CD4-positive, alpha-beta T cell (primary cell): ENCODE data around the gene PARP12. TPM values are rescaled to one million over a fixed set of nuclear protein-coding genes. Genes with fewer than 3 reads are reported as not detected.

Experiments used
- ATAC-seq: fragments of 200-7000 bp; cut with Tn5 transposase; one replicate; pipeline ENCODE4 v1.10.0; 2022; ENCODE audit warnings: mild to moderate bottlenecking; ENCODE audit not compliant: poor library complexity
- CTCF ChIA-PET: fragments of 350-600 bp; sonication (Branson Sonifier 250); formaldehyde crosslinking; loops from one replicate; lab custom pipeline; 2021; ENCODE audit warnings: antibody characterized with exemption, inconsistent platforms; lab: Charles Lee
- POLR2A ChIA-PET: fragments of 350-600 bp; sonication (Branson Sonifier 250); formaldehyde crosslinking; loops from one replicate; lab custom pipeline; 2021; ENCODE audit warnings: antibody characterized with exemption, inconsistent platforms; lab: Charles Lee
- DNase-seq, 14 experiments: peaks; one replicate each; pipeline ENCODE4 v3.0.0-alpha.2; 2013 to 2020; ENCODE audit warnings: mixed read lengths in 2 of 14
- H3K27ac ChIP-seq, 2 donors: one replicate each; pipeline versions ENCODE4 v1.5.1 to v1.7.0; 2013; ENCODE audit warnings: low read length in 2 of 2, low read depth in 1 of 2, mild to moderate bottlenecking in 1 of 2
- H3K27me3 ChIP-seq, 2 experiments: 1 replicate in 1 of 2; 2 replicates in 1 of 2; pipeline versions ENCODE4 v1.6.1 to v1.7.0; 2013; ENCODE audit warnings: low read length in 2 of 2, control low read depth in 1 of 2, mild to moderate bottlenecking in 1 of 2, moderate library complexity in 1 of 2; ENCODE audit not compliant: insufficient read depth in 2 of 2, control insufficient read depth in 1 of 2
- H3K36me3 ChIP-seq: one replicate; pipeline ENCODE4 v1.6.1; 2013; ENCODE audit warnings: low read length, control low read depth; ENCODE audit not compliant: insufficient read depth
- H3K4me1 ChIP-seq: one replicate; pipeline ENCODE4 v1.6.1; 2013; ENCODE audit warnings: low read length, control low read depth; ENCODE audit not compliant: insufficient read depth
- H3K4me3 ChIP-seq: one replicate; pipeline ENCODE4 v1.5.1; 2013; ENCODE audit warnings: mild to moderate bottlenecking, low read length, moderate library complexity
- H3K9me3 ChIP-seq, 2 experiments: 1 replicate in 1 of 2; 2 replicates in 1 of 2; pipeline versions ENCODE4 v1.6.1 to v1.7.0; 2013; ENCODE audit warnings: low read length in 2 of 2, mild to moderate bottlenecking in 2 of 2, control low read depth in 1 of 2, moderate library complexity in 1 of 2; ENCODE audit not compliant: control insufficient read depth in 1 of 2, insufficient read depth in 1 of 2
- H3K27ac Mint-ChIP-seq: one replicate; pipeline ENCODE4 v1.8.0; 2020; ENCODE audit warnings: mixed read lengths
- H3K27me3 Mint-ChIP-seq: one replicate; pipeline ENCODE4 v1.8.0; 2021; ENCODE audit warnings: mixed read lengths
- H3K36me3 Mint-ChIP-seq: one replicate; pipeline ENCODE4 v1.8.0; 2021; ENCODE audit warnings: low read depth, mixed read lengths
- H3K4me1 Mint-ChIP-seq: one replicate; pipeline ENCODE4 v1.8.0; 2021; ENCODE audit warnings: low read depth, mixed read lengths
- H3K4me3 Mint-ChIP-seq: one replicate; pipeline ENCODE4 v1.8.0; 2020; ENCODE audit warnings: mild to moderate bottlenecking, mixed read lengths
- H3K9me3 Mint-ChIP-seq: one replicate; pipeline ENCODE4 v1.8.0; 2020; ENCODE audit warnings: mixed read lengths
- intact Hi-C, 2 experiments: fragments of 100-400 bp; cut with DNase I in 1 of 2; cut with micrococcal nuclease in 1 of 2; formaldehyde crosslinking; loops; one replicate each; pipeline versions ENCODE4 v1.15.1 to v1.9.0; 2023 to 2025; cut with DNase I, micrococcal nuclease
- total RNA-seq, 174 experiments: library from RNA in 2 of 174; stranded (reverse) in 2 of 174; gene quantifications; one replicate each; pipeline ENCODE4 v1.2.3 and lab custom pipeline; 2021 to 2026
- TF ChIP-seq, protein P1 (sequence below): fragments of 200-600 bp; IDR thresholded peaks from one replicate; pipeline ENCODE4 v1.8.0; 2022; ENCODE audit warnings: antibody characterized with exemption, mild to moderate bottlenecking

The PARP12 gene
- total RNA-seq, 2 experiments from 2014 or later, result 76.7 to 78.5 TPM

DNA sequence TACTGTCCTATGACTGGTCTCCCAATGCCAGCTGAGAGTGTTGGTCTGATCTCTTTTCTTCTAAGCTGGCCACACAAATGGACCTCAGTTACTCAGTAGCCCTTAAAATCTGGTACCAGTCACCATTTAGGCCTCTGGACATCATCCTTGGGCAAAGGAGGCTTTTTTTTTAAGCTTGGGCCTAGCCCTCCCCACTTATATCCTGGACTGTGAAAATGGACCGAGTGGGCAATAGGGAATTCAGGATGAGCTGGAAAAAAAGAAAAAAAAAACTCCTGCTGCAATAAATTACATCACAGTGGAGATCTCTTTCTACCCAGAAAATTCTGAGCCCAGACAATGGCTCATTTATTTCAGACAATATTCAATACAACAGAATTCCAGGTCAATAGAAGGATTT, 68.4 kb downstream of the PARP12 start:
- Mint-ChIP-seq H3K27me3 (no peaks in the 10 kb centered on the region), H3K4me1 (no peaks in the 10 kb centered on the region), H3K36me3 (no peaks in the 10 kb centered on the region), H3K9me3 (no peaks in the 10 kb centered on the region), H3K4me3 (no peak overlapping the region), H3K27ac (no peak overlapping the region)
- POLR2A ChIA-PET, result interaction anchor here (0.5 kb wide), 1 partner anchor 211 kb away, joined by 3 read pairs; no protein-coding TSS in a partner anchor
- intact Hi-C loops, result no loop called here
- H3K36me3 ChIP-seq, result no peaks in the 10 kb centered on the region
- no peaks in the 10 kb centered on the region for H3K4me1 ChIP-seq
- no peaks in the 10 kb centered on the region for H3K27me3 ChIP-seq
- CTCF ChIA-PET, result no interaction called here
- ATAC-seq, result no peak
- TF ChIP-seq, protein P1, sequence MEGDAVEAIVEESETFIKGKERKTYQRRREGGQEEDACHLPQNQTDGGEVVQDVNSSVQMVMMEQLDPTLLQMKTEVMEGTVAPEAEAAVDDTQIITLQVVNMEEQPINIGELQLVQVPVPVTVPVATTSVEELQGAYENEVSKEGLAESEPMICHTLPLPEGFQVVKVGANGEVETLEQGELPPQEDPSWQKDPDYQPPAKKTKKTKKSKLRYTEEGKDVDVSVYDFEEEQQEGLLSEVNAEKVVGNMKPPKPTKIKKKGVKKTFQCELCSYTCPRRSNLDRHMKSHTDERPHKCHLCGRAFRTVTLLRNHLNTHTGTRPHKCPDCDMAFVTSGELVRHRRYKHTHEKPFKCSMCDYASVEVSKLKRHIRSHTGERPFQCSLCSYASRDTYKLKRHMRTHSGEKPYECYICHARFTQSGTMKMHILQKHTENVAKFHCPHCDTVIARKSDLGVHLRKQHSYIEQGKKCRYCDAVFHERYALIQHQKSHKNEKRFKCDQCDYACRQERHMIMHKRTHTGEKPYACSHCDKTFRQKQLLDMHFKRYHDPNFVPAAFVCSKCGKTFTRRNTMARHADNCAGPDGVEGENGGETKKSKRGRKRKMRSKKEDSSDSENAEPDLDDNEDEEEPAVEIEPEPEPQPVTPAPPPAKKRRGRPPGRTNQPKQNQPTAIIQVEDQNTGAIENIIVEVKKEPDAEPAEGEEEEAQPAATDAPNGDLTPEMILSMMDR, result no peak
- no peak overlapping the region for H3K27ac ChIP-seq
- H3K9me3 ChIP-seq, result no peaks in the 10 kb centered on the region
- no peak for DNase-seq
- H3K4me3 ChIP-seq, result no peak overlapping the region

DNA sequence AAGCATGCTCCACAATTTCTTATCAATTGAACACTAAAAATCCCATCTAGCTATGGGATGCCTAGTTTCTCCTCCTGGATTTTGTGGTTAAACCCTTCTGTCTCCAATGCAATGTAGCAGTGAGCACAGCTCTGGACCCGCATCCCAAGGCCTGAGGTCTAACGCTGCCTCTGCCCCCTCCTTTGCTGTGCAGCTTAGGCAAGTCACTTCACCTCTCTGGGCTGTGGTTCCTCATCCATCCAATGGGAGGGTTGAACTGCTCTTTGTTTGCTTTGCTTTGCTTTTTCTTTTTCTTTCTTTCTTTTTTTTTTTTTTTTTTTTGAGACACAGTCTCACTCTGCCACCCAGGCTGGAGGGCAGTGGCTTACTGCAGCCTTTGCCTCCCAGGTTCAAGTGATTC, 69.2 kb downstream of the PARP12 start:
- Histone ChIP-seq H3K9me3 (no peaks in the 10 kb centered on the region), H3K4me3 (no peak overlapping the region), H3K4me1 (no peaks in the 10 kb centered on the region), H3K27me3 (no peaks in the 10 kb centered on the region), H3K36me3 (no peaks in the 10 kb centered on the region), H3K27ac (no peak overlapping the region)
- intact Hi-C loops, result no loop called here
- Mint-ChIP-seq H3K9me3 (no peaks in the 10 kb centered on the region), H3K27me3 (no peaks in the 10 kb centered on the region), H3K27ac (no peak overlapping the region), H3K36me3 (no peaks in the 10 kb centered on the region), H3K4me1 (no peaks in the 10 kb centered on the region), H3K4me3 (no peak overlapping the region)
- TF ChIP-seq, protein P1, result no peak
- no peak for ATAC-seq
- DNase-seq, result no peak
- CTCF ChIA-PET, result no interaction called here
- POLR2A ChIA-PET, result no interaction called here

DNA sequence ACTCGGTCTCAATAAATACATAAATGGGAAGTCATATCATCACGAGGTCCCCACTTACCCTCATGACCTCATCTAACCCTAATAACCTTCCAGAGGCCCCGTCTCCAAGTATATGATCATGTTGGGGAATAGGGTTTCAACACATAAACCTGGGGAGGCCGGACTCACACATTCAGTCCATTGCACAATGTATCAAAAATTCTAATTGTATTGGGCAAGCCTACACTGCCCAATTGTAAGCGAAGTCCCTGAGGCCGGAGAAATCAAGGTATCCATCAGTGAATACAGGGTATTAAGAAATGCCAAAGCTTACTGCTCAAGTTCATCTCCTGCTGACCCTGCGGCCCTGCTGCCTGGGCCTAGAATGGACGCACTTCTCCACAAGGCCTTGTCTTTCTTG, 69.6 kb downstream of the PARP12 start:
- ChIA-PET POLR2A (no interaction called here), CTCF (no interaction called here)
- Mint-ChIP-seq H3K4me3 (no peak overlapping the region), H3K27ac (no peak overlapping the region), H3K36me3 (no peaks in the 10 kb centered on the region), H3K9me3 (no peaks in the 10 kb centered on the region), H3K4me1 (no peaks in the 10 kb centered on the region), H3K27me3 (no peaks in the 10 kb centered on the region)
- DNase-seq (no peak), ATAC-seq (no peak)
- no peaks in the 10 kb centered on the region for H3K4me1 ChIP-seq
- H3K36me3 ChIP-seq, result no peaks in the 10 kb centered on the region
- TF ChIP-seq, protein P1, result no peak
- no peaks in the 10 kb centered on the region for H3K27me3 ChIP-seq
- no peak overlapping the region for H3K4me3 ChIP-seq
- no peaks in the 10 kb centered on the region for H3K9me3 ChIP-seq
- intact Hi-C loops, result no loop called here
- no peak overlapping the region for H3K27ac ChIP-seq
